ENCODE data around the gene KRT9. TPM values are rescaled to one million over a fixed set of nuclear protein-coding genes. Genes with fewer than 3 reads are reported as not detected.
"Not testable (repeated sequence)": the region's sequence is repeated elsewhere in the genome, so short reads cannot be mapped to it uniquely, and the experiment has no call there.

Gene KRT9
- polyA plus RNA-seq, 3 donors = not detected

GRCh38 chr17:41583137-41584127 is 11.6 kb upstream of the KRT9 start:
- H3K4me2 ChIP-seq (replicated peaks; ENCODE audit: extremely low read depth, low read length, poor library complexity, severe bottlenecking) = no peak overlapping the region
- H3K4me3 Mint-ChIP-seq = no peak overlapping the region
- H2AFZ ChIP-seq (ENCODE audit: insufficient read depth, low read depth, low read length, poor library complexity, severe bottlenecking) = no peak overlapping the region
- H3K27me3 ChIP-seq (ENCODE audit: control insufficient read depth in 2 of 2, insufficient read depth in 2 of 2, low read length in 2 of 2) = no peaks in the 10 kb centered on the region
- H3K9me3 Mint-ChIP-seq = no peaks in the 10 kb centered on the region
- H3K36me3 ChIP-seq (replicated peaks in 1 of 2; ENCODE audit: control insufficient read depth in 1 of 2, insufficient read depth in 2 of 2, low read length in 2 of 2) = no peaks in the 10 kb centered on the region
- H3K4me1 Mint-ChIP-seq = peaks cover 4% of the 10 kb centered on the region
- intact Hi-C loops (cut with micrococcal nuclease) = no loop called here
- H3K9me3 ChIP-seq (replicated peaks in 1 of 2; ENCODE audit: control insufficient read depth in 1 of 2, insufficient read depth in 1 of 2, low read length in 2 of 2) = no peaks in the 10 kb centered on the region
- no peak overlapping the region for H3K4me3 ChIP-seq (replicated peaks in 1 of 3; ENCODE audit: low read depth in 2 of 3, low read length in 3 of 3)
- no peak overlapping the region for H3K27ac ChIP-seq (ENCODE audit: low read depth in 1 of 2, low read length in 2 of 2)
- WGBS (ENCODE audit: insufficient coverage) = 93% methylated on average over 29 of the region's 33 CpGs
- TF ChIP-seq, protein P1, sequence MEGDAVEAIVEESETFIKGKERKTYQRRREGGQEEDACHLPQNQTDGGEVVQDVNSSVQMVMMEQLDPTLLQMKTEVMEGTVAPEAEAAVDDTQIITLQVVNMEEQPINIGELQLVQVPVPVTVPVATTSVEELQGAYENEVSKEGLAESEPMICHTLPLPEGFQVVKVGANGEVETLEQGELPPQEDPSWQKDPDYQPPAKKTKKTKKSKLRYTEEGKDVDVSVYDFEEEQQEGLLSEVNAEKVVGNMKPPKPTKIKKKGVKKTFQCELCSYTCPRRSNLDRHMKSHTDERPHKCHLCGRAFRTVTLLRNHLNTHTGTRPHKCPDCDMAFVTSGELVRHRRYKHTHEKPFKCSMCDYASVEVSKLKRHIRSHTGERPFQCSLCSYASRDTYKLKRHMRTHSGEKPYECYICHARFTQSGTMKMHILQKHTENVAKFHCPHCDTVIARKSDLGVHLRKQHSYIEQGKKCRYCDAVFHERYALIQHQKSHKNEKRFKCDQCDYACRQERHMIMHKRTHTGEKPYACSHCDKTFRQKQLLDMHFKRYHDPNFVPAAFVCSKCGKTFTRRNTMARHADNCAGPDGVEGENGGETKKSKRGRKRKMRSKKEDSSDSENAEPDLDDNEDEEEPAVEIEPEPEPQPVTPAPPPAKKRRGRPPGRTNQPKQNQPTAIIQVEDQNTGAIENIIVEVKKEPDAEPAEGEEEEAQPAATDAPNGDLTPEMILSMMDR (IDR thresholded peaks at IDR 0.05) = no peak
- DNase-seq = no peak
- H3K4me1 ChIP-seq (ENCODE audit: control insufficient read depth in 1 of 2, insufficient read depth in 2 of 2, low read length in 2 of 2) = peaks cover 3 to 6% of the 10 kb centered on the region in 2 donors
- H3K27ac Mint-ChIP-seq = no peak overlapping the region
- no peaks in the 10 kb centered on the region for H4K20me1 ChIP-seq (ENCODE audit: insufficient read depth, low read length)
- peaks cover 2 to 13% (median 10%) of the 10 kb centered on the region in 3 donors for H3K27me3 Mint-ChIP-seq (ENCODE audit: low read depth in 3 of 3)
- no peaks in the 10 kb centered on the region for H3K79me2 ChIP-seq (ENCODE audit: insufficient read depth, low read length)
- H3K36me3 Mint-ChIP-seq = no peaks in the 10 kb centered on the region
- H3K9ac ChIP-seq (ENCODE audit: insufficient read depth, low read length, poor library complexity, severe bottlenecking) = no peak overlapping the region

DNA sequence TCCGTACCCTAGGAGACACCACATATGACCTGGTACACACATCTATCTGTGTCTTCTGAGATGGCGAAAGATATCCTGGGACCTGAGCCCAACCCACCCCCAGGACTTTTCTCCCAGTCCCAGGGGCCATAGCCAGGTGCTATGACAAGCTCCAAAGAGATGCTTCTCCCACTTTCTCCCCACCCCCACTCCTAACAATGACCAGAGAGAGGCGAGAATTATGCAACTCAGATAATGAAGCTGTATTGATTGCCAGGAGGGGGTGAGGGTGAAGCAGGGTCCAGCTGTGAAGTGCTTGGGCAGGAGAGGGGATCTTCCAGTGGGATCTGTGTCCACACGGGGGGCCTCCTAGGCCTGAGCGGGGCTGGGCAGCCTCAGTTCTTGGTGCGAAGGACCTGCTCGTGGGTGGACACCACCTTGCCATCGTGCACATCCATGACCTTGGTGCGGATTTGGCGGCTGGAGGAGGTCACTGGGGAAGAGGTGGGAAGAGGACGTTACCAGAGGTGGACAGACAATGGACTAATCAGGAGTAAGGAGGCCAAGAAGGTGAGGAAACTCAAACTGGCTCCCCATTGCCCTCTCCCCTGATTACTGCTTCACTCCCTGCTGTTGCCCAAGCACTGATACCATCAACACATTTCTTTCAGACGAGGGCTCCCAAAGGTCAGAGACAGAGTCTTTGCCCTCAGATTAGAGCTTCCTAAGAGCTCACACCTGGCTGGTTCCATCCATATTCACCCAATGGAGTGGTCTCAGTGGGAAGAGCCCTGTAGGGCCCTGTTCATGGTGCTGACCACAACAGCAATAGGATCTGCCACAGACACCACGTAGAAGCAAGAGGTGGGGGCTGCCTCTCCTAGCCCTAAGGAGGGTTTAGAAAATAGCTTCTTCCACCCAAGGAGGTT is 10.5 kb upstream of the KRT9 start:
- H3K4me2 ChIP-seq (replicated peaks; ENCODE audit: extremely low read depth, low read length, poor library complexity, severe bottlenecking); DNase-seq; H3K4me3 Mint-ChIP-seq; H3K9me3 ChIP-seq (replicated peaks in 1 of 2; ENCODE audit: control insufficient read depth in 1 of 2, insufficient read depth in 1 of 2, low read length in 2 of 2); H3K27ac ChIP-seq (ENCODE audit: low read depth in 1 of 2, low read length in 2 of 2); H2AFZ ChIP-seq (ENCODE audit: insufficient read depth, low read depth, low read length, poor library complexity, severe bottlenecking); H3K36me3 Mint-ChIP-seq; H3K79me2 ChIP-seq (ENCODE audit: insufficient read depth, low read length); H3K9ac ChIP-seq (ENCODE audit: insufficient read depth, low read length, poor library complexity, severe bottlenecking); H3K27me3 ChIP-seq (ENCODE audit: control insufficient read depth in 2 of 2, insufficient read depth in 2 of 2, low read length in 2 of 2); H4K20me1 ChIP-seq (ENCODE audit: insufficient read depth, low read length); H3K27ac Mint-ChIP-seq; H3K4me3 ChIP-seq (replicated peaks in 1 of 3; ENCODE audit: low read depth in 2 of 3, low read length in 3 of 3); H3K4me1 ChIP-seq (ENCODE audit: control insufficient read depth in 1 of 2, insufficient read depth in 2 of 2, low read length in 2 of 2); H3K4me1 Mint-ChIP-seq; H3K9me3 Mint-ChIP-seq; H3K36me3 ChIP-seq (replicated peaks in 1 of 2; ENCODE audit: control insufficient read depth in 1 of 2, insufficient read depth in 2 of 2, low read length in 2 of 2); intact Hi-C loops (cut with micrococcal nuclease): not testable (repeated sequence)
- H3K27me3 Mint-ChIP-seq (ENCODE audit: low read depth in 3 of 3) = peaks cover 2 to 17% (median 10%) of the 10 kb centered on the region in 3 donors
- WGBS (ENCODE audit: insufficient coverage) = 100% methylated on average over 3 of the region's 13 CpGs

Measured in CD14-positive monocyte (primary cell).